Measurements from ENCODE around the gene TNFRSF19.

The TNFRSF19 gene

GRCh38 chr13:23642110-23642509, 71.9 kb downstream of the TNFRSF19 start:
- no peak for DNase-seq (ENCODE audit: low spot score)
- ChIA-PET POLR2A (ENCODE audit: low non-redundant PET) (no interaction called here), CTCF (no interaction called here)
- no peak for TF ChIP-seq CTCF (conservative IDR thresholded peaks at IDR 0.05; ENCODE audit: low read depth)
- H3K27ac ChIP-seq, result no peak overlapping the region

- no peak for DNase-seq (ENCODE audit: low spot score)
- CTCF ChIA-PET, result no interaction called here
- no peak for TF ChIP-seq CTCF (conservative IDR thresholded peaks at IDR 0.05; ENCODE audit: low read depth)
- POLR2A ChIA-PET (ENCODE audit: low non-redundant PET), result no interaction called here
- no peak overlapping the region for H3K27ac ChIP-seq
Measured at GRCh38 chr13:23643338-23644125, 73.3 kb downstream of the TNFRSF19 start.

GRCh38 chr13:23644126-23644419, 73.9 kb downstream of the TNFRSF19 start:
- POLR2A ChIA-PET (ENCODE audit: low non-redundant PET), result no interaction called here
- DNase-seq (ENCODE audit: low spot score), result no peak
- TF ChIP-seq CTCF (conservative IDR thresholded peaks at IDR 0.05; ENCODE audit: low read depth), result no peak
- CTCF ChIA-PET, result no interaction called here
- H3K27ac ChIP-seq, result no peak overlapping the region

GRCh38 chr13:23644527-23645138, 74.4 kb downstream of the TNFRSF19 start:
- DNase-seq (ENCODE audit: low spot score), result no peak
- POLR2A ChIA-PET (ENCODE audit: low non-redundant PET), result no interaction called here
- no peak for TF ChIP-seq CTCF (conservative IDR thresholded peaks at IDR 0.05; ENCODE audit: low read depth)
- no peak overlapping the region for H3K27ac ChIP-seq
- CTCF ChIA-PET, result interaction anchor here (0.6 kb wide), 1 partner anchor 243 kb away, joined by 5 read pairs; no protein-coding TSS in a partner anchor

GRCh38 chr13:23645851-23646250, 75.6 kb downstream of the TNFRSF19 start:
- ChIA-PET CTCF (no interaction called here), POLR2A (ENCODE audit: low non-redundant PET) (no interaction called here)
- no peak for DNase-seq (ENCODE audit: low spot score)
- no peak overlapping the region for H3K27ac ChIP-seq
- TF ChIP-seq CTCF (conservative IDR thresholded peaks at IDR 0.05; ENCODE audit: low read depth), result no peak

- CTCF ChIA-PET, result interaction anchor here (0.6 to 1.0 kb wide), 2 partner anchors 72 to 88 kb away, joined by 3 to 4 read pairs; no protein-coding TSS in a partner anchor
Measured at GRCh38 chr13:23651439-23651838, 81.2 kb downstream of the TNFRSF19 start.

More at GRCh38 chr13:23651439-23651838, 81.2 kb downstream of the TNFRSF19 start:
- POLR2A ChIA-PET (ENCODE audit: low non-redundant PET), result no interaction called here
- H3K27ac ChIP-seq, result no peak overlapping the region
- DNase-seq (ENCODE audit: low spot score), result no peak
- TF ChIP-seq CTCF (conservative IDR thresholded peaks at IDR 0.05; ENCODE audit: low read depth), result no peak
